Measurements from ENCODE around the gene STK36. TPM values are rescaled to one million over a fixed set of nuclear protein-coding genes. Genes with fewer than 3 reads are reported as not detected.

The STK36 gene
- total RNA-seq, 1 donor, result 18.0 TPM

- no peak for DNase-seq (ENCODE audit: low read depth in 2 of 3, low spot score in 2 of 3)
Observed at GRCh38 chr2:218718058-218718457, 46.2 kb downstream of the STK36 start.

- DNase-seq (ENCODE audit: low read depth in 2 of 3, low spot score in 2 of 3), result no peak
Observed at GRCh38 chr2:218719457-218719856, 47.6 kb downstream of the STK36 start.

- DNase-seq (ENCODE audit: low read depth in 2 of 3, low spot score in 2 of 3), result no peak
Observed at GRCh38 chr2:218720048-218721041, 48.5 kb downstream of the STK36 start.

- DNase-seq (ENCODE audit: low read depth in 2 of 3, low spot score in 2 of 3), result no peak
Observed at GRCh38 chr2:218721488-218721887, 49.6 kb downstream of the STK36 start.

GRCh38 chr2:218721934-218722333, 50.0 kb downstream of the STK36 start:
- DNase-seq (ENCODE audit: low read depth in 2 of 3, low spot score in 2 of 3), result no peak

GRCh38 chr2:218722419-218722818, 50.5 kb downstream of the STK36 start:
- DNase-seq (ENCODE audit: low read depth in 2 of 3, low spot score in 2 of 3), result no peak

GRCh38 chr2:218722876-218723785, 51.2 kb downstream of the STK36 start:
- DNase-seq (ENCODE audit: low read depth in 2 of 3, low spot score in 2 of 3), result peak in 1 of 3 donors; percentile 30

- DNase-seq (ENCODE audit: low read depth in 2 of 3, low spot score in 2 of 3), result no peak
Observed at GRCh38 chr2:218726004-218726574, 54.2 kb downstream of the STK36 start.

GRCh38 chr2:218727502-218728165, 55.7 kb downstream of the STK36 start:
- DNase-seq (ENCODE audit: low read depth in 2 of 3, low spot score in 2 of 3), result peak in 1 of 3 donors; percentile 9

- DNase-seq (ENCODE audit: low read depth in 2 of 3, low spot score in 2 of 3), result no peak
Observed at GRCh38 chr2:218729640-218730039, 57.8 kb downstream of the STK36 start.

GRCh38 chr2:218732052-218732760, 60.3 kb downstream of the STK36 start:
- DNase-seq (ENCODE audit: low read depth in 2 of 3, low spot score in 2 of 3), result no peak

GRCh38 chr2:218732761-218733158, 60.9 kb downstream of the STK36 start:
- DNase-seq (ENCODE audit: low read depth in 2 of 3, low spot score in 2 of 3), result no peak

GRCh38 chr2:218733171-218734021, 61.5 kb downstream of the STK36 start:
- DNase-seq (ENCODE audit: low read depth in 2 of 3, low spot score in 2 of 3), result peak in 1 of 3 donors; percentile 33

GRCh38 chr2:218734190-218734975, 62.5 kb downstream of the STK36 start:
- no peak for DNase-seq (ENCODE audit: low read depth in 2 of 3, low spot score in 2 of 3)

- no peak for DNase-seq (ENCODE audit: low read depth in 2 of 3, low spot score in 2 of 3)
Observed at GRCh38 chr2:218736531-218736930, 64.6 kb downstream of the STK36 start.

- no peak for DNase-seq (ENCODE audit: low read depth in 2 of 3, low spot score in 2 of 3)
Observed at GRCh38 chr2:218743068-218743467, 71.2 kb downstream of the STK36 start.

- no peak for DNase-seq (ENCODE audit: low read depth in 2 of 3, low spot score in 2 of 3)
Observed at GRCh38 chr2:218744615-218745014, 72.7 kb downstream of the STK36 start.

GRCh38 chr2:218745160-218745558, 73.3 kb downstream of the STK36 start:
- peak in 1 of 3 donors; percentile 11 for DNase-seq (ENCODE audit: low read depth in 2 of 3, low spot score in 2 of 3)
